Neural progenitor cell (in vitro differentiated cells): ENCODE measurements around the gene SLC39A12. TPM values are rescaled to one million over a fixed set of nuclear protein-coding genes. Genes with fewer than 3 reads are reported as not detected.

Experiments
- DNase-seq: peaks from one replicate; pipeline ENCODE4 v3.0.0-alpha.2; 2016; ENCODE audit warnings: low spot score
- H2AFZ ChIP-seq: fragments of 200-600 bp; sonication (generic); replicated peaks from 2 replicates; pipeline ENCODE4 v1.6.1; 2016; ENCODE audit warnings: antibody characterized with exemption
- H3F3A ChIP-seq: fragments of 200-600 bp; sonication (generic); 2 replicates; pipeline ENCODE4 v1.6.1; 2016; ENCODE audit warnings: antibody characterized with exemption, low read depth
- H3K27ac ChIP-seq: fragments of 200-600 bp; sonication (generic); 2 replicates; pipeline ENCODE4 v1.5.1; 2016; ENCODE audit warnings: mild to moderate bottlenecking
- H3K27me3 ChIP-seq: fragments of 200-600 bp; sonication (generic); 2 replicates; pipeline ENCODE4 v1.6.1; 2016; ENCODE audit warnings: mild to moderate bottlenecking, moderate library complexity
- H3K36me3 ChIP-seq: fragments of 200-600 bp; sonication (generic); 2 replicates; pipeline ENCODE4 v1.5.1; 2016
- H3K4me1 ChIP-seq: fragments of 200-600 bp; sonication (generic); 2 replicates; pipeline ENCODE4 v1.6.1; 2016; ENCODE audit warnings: mixed run types
- H3K4me2 ChIP-seq: fragments of 200-600 bp; sonication (generic); 2 replicates; pipeline ENCODE4 v1.6.1; 2016
- H3K4me3 ChIP-seq: fragments of 200-600 bp; sonication (generic); 2 replicates; pipeline ENCODE4 v1.5.1; 2016
- H3K79me2 ChIP-seq: fragments of 200-600 bp; sonication (generic); 2 replicates; pipeline ENCODE4 v1.6.1; 2016; ENCODE audit warnings: low read depth
- H3K9ac ChIP-seq: fragments of 200-600 bp; sonication (generic); 2 replicates; pipeline ENCODE4 v1.6.1; 2016
- H3K9me3 ChIP-seq: fragments of 200-600 bp; sonication (generic); 2 replicates; pipeline ENCODE4 v1.5.1; 2016; ENCODE audit warnings: low read depth
- H4K20me1 ChIP-seq: fragments of 200-600 bp; sonication (generic); 2 replicates; pipeline ENCODE4 v1.6.1; 2016; ENCODE audit warnings: low read depth
- H3K27ac Mint-ChIP-seq: 3 replicates; pipeline ENCODE4 v1.8.0; 2021; ENCODE audit warnings: mixed read lengths
- H3K27me3 Mint-ChIP-seq: 2 replicates; pipeline ENCODE4 v1.8.0; 2022; ENCODE audit warnings: low read depth, mild to moderate bottlenecking, inconsistent platforms, moderate library complexity, mixed read lengths; ENCODE audit not compliant: insufficient read depth
- H3K36me3 Mint-ChIP-seq: 3 replicates; pipeline ENCODE4 v1.8.0; 2021; ENCODE audit warnings: mixed read lengths
- H3K4me1 Mint-ChIP-seq: 3 replicates; pipeline ENCODE4 v1.8.0; 2021; ENCODE audit warnings: mixed read lengths
- H3K4me3 Mint-ChIP-seq: 3 replicates; pipeline ENCODE4 v1.8.0; 2021; ENCODE audit warnings: mild to moderate bottlenecking, moderate library complexity, mixed read lengths
- H3K9me3 Mint-ChIP-seq: 3 replicates; pipeline ENCODE4 v1.8.0; 2020; ENCODE audit warnings: mixed read lengths
- CTCF ChIP-seq: fragments of 200-600 bp; sonication (generic); IDR thresholded peaks from 2 replicates; pipeline ENCODE4 v1.5.1; 2017; ENCODE audit warnings: antibody characterized with exemption, mild to moderate bottlenecking
- EZH2 ChIP-seq: fragments of 200-600 bp; sonication (generic); IDR thresholded peaks from 2 replicates; pipeline ENCODE4 v1.6.1; 2017; ENCODE audit warnings: antibody characterized with exemption, mild to moderate bottlenecking, moderate library complexity
- EZH2phosphoT487 ChIP-seq: fragments of 200-600 bp; sonication (generic); IDR thresholded peaks from 2 replicates; pipeline ENCODE4 v1.6.1; 2017; ENCODE audit warnings: antibody characterized with exemption
- total RNA-seq: library from RNA; depleted of rRNA; stranded (reverse); fragments of >200 nt; gene quantifications from 2 replicates; pipeline ENCODE4 v1.2.3, GENCODE V29; 2015; ENCODE audit warnings: low replicate concordance

SLC39A12 gene
- total RNA-seq, 1 donor from 2014 or later: 0.22 TPM

- TF ChIP-seq EZH2phosphoT487: no peak
- no peak for TF ChIP-seq CTCF
- TF ChIP-seq EZH2: no peak
- Histone ChIP-seq H2AFZ (no peak overlapping the region), H3K4me3 (no peak overlapping the region), H3K9me3 (no peaks in the 10 kb centered on the region), H3K27me3 (no peaks in the 10 kb centered on the region), H3K27ac (no peak overlapping the region), H4K20me1 (no peaks in the 10 kb centered on the region), H3F3A (peaks cover 5% of the 10 kb centered on the region), H3K9ac (no peak overlapping the region), H3K4me2 (no peak overlapping the region), H3K79me2 (no peaks in the 10 kb centered on the region), H3K4me1 (no peaks in the 10 kb centered on the region), H3K36me3 (no peaks in the 10 kb centered on the region)
- H3K4me3 Mint-ChIP-seq: no peak overlapping the region
- DNase-seq: no peak
- peaks cover 2% of the 10 kb centered on the region for H3K9me3 Mint-ChIP-seq
- H3K4me1 Mint-ChIP-seq: peaks cover 5% of the 10 kb centered on the region
- H3K36me3 Mint-ChIP-seq: no peaks in the 10 kb centered on the region
- peaks cover under 1% of the 10 kb centered on the region for H3K27me3 Mint-ChIP-seq
- no peak overlapping the region for H3K27ac Mint-ChIP-seq
Observed at GRCh38 chr10:17912754-17913153, 39.0 kb upstream of the SLC39A12 start.

GRCh38 chr10:17913604-17914003 lies 38.1 kb upstream of the SLC39A12 start:
- Histone ChIP-seq H3K4me1 (no peaks in the 10 kb centered on the region), H3K9ac (no peak overlapping the region), H3K36me3 (no peaks in the 10 kb centered on the region), H2AFZ (no peak overlapping the region), H3K4me3 (no peak overlapping the region), H4K20me1 (no peaks in the 10 kb centered on the region), H3K4me2 (no peak overlapping the region), H3K27ac (no peak overlapping the region), H3F3A (peaks cover 5% of the 10 kb centered on the region), H3K79me2 (no peaks in the 10 kb centered on the region), H3K27me3 (no peaks in the 10 kb centered on the region), H3K9me3 (no peaks in the 10 kb centered on the region)
- Mint-ChIP-seq H3K9me3 (peaks cover 2% of the 10 kb centered on the region), H3K27ac (no peak overlapping the region), H3K27me3 (peaks cover 2% of the 10 kb centered on the region), H3K4me1 (no peaks in the 10 kb centered on the region), H3K36me3 (no peaks in the 10 kb centered on the region), H3K4me3 (no peak overlapping the region)
- TF ChIP-seq EZH2phosphoT487: no peak
- no peak for TF ChIP-seq EZH2
- TF ChIP-seq CTCF: no peak
- DNase-seq: no peak

- no peaks in the 10 kb centered on the region for H3K4me1 Mint-ChIP-seq
- Histone ChIP-seq H3K36me3 (no peaks in the 10 kb centered on the region), H3K9me3 (no peaks in the 10 kb centered on the region), H3F3A (peaks cover 5% of the 10 kb centered on the region), H3K4me2 (no peak overlapping the region), H3K27ac (no peak overlapping the region), H3K79me2 (no peaks in the 10 kb centered on the region), H3K4me3 (no peak overlapping the region), H3K4me1 (no peaks in the 10 kb centered on the region), H3K27me3 (no peaks in the 10 kb centered on the region), H3K9ac (no peak overlapping the region), H2AFZ (no peak overlapping the region), H4K20me1 (no peaks in the 10 kb centered on the region)
- no peak overlapping the region for H3K4me3 Mint-ChIP-seq
- H3K9me3 Mint-ChIP-seq: peaks cover 5% of the 10 kb centered on the region
- no peak for DNase-seq
- TF ChIP-seq EZH2: no peak
- no peak for TF ChIP-seq CTCF
- TF ChIP-seq EZH2phosphoT487: no peak
- no peaks in the 10 kb centered on the region for H3K36me3 Mint-ChIP-seq
- no peak overlapping the region for H3K27ac Mint-ChIP-seq
- peaks cover 2% of the 10 kb centered on the region for H3K27me3 Mint-ChIP-seq
Observed at GRCh38 chr10:17914169-17915045, 37.3 kb upstream of the SLC39A12 start.
